Immature natural killer cell (primary cell): ENCODE data around the gene AKR7A3. TPM values are rescaled to one million over a fixed set of nuclear protein-coding genes. Genes with fewer than 3 reads are reported as not detected.
"Not testable (repeated sequence)": the region's sequence is repeated elsewhere in the genome, so short reads cannot be mapped to it uniquely, and the experiment has no call there.

Source experiments
- DNase-seq, 3 donors: peaks; one replicate each; pipeline ENCODE4 v3.0.0; 2022; ENCODE audit warnings: mixed read lengths in 1 of 3
- H3K27ac Mint-ChIP-seq, 6 donors: one replicate each; pipeline ENCODE4 v1.8.0; 2020; ENCODE audit warnings: mixed read lengths in 6 of 6, mild to moderate bottlenecking in 5 of 6, inconsistent platforms in 4 of 6, moderate library complexity in 3 of 6
- H3K27me3 Mint-ChIP-seq, 3 donors: one replicate each; pipeline ENCODE4 v1.8.0; 2020 to 2021; ENCODE audit warnings: low read depth in 3 of 3, mild to moderate bottlenecking in 3 of 3, mixed read lengths in 3 of 3, moderate library complexity in 3 of 3, inconsistent platforms in 1 of 3
- H3K36me3 Mint-ChIP-seq, 3 donors: one replicate each; pipeline ENCODE4 v1.8.0; 2020; ENCODE audit warnings: mixed read lengths in 3 of 3, inconsistent platforms in 2 of 3, mild to moderate bottlenecking in 2 of 3
- H3K4me1 Mint-ChIP-seq, 2 donors: one replicate each; pipeline ENCODE4 v1.8.0; 2020; ENCODE audit warnings: inconsistent platforms in 2 of 2, mild to moderate bottlenecking in 2 of 2, mixed read lengths in 2 of 2, moderate library complexity in 1 of 2
- H3K4me3 Mint-ChIP-seq, 5 donors: one replicate each; pipeline ENCODE4 v1.8.0; 2020; ENCODE audit warnings: mild to moderate bottlenecking in 5 of 5, mixed read lengths in 5 of 5, inconsistent platforms in 3 of 5, moderate library complexity in 3 of 5
- H3K9me3 Mint-ChIP-seq, 6 donors: one replicate each; pipeline ENCODE4 v1.8.0; 2020; ENCODE audit warnings: mild to moderate bottlenecking in 6 of 6, mixed read lengths in 6 of 6, inconsistent platforms in 4 of 6, moderate library complexity in 3 of 6
- polyA plus RNA-seq, 3 donors: library from polyadenylated mRNA; unstranded; fragments of 300-500 nt; fragmentation: Illumina TruSeq; gene quantifications; one replicate each; pipeline ENCODE4 v1.2.3, GENCODE V29; 2021

AKR7A3 gene
- not detected for polyA plus RNA-seq

DNA sequence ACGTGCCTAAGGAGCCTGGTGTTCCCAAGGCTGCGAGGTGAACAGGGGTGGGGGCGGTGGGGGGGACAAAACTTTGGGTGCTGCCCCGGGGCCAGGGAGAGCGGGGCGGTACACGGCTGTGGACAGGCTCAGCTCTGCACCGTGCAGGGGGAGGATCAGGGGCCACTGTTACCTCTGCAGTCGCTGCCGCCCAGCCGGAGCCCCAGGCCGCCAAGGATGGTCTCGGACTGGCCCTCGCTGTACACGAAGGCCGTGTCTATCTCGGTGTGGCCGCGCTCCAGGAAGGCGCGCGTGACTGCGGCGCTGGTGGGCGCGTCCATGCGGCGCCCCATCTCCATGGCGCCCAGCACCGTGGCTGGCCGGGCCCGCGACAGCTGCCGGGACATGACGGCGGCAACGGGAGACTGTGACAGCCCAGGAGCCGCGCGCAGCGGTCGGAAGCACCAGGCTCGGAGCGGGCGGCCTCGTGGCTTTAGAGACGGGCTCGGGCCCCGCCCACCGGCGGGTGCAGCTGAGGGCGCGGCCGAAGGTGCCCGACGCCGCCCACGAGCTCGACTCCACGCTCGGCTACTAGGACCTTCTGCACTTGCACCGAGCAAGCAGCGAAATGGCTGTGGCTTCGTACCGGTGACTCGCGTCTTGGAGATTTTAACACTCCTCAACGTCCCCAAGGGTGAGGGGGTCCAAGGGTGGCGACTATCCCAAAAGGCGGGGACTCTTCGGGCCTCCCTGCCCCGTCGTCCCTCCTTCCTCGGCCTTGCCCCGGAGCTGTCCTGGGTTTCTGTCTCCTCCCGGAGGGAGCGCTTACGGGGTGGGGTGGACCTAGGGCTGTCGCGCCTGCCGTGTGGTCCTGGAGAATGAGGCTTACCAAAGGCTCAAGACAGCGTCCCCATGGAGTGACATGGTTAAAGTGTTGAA, at the start of gene AKR7A3:
AKR7A3 (minus strand) TSS at position 447 of the 918 bp plus-strand sequence; CDS start at position 386, 61 bp downstream.
- Mint-ChIP-seq H3K4me3 (peak within 1 kb of the TSS; percentile 20 to 71 (median 67)), H3K27ac (peak within 1 kb of the TSS in 1 of 6 donors; percentile 1)
- not testable (repeated sequence) for H3K4me1 Mint-ChIP-seq, H3K36me3 Mint-ChIP-seq, H3K27me3 Mint-ChIP-seq, H3K9me3 Mint-ChIP-seq
- DNase-seq: peak; percentile 24 to 48 (median 40)

DNA sequence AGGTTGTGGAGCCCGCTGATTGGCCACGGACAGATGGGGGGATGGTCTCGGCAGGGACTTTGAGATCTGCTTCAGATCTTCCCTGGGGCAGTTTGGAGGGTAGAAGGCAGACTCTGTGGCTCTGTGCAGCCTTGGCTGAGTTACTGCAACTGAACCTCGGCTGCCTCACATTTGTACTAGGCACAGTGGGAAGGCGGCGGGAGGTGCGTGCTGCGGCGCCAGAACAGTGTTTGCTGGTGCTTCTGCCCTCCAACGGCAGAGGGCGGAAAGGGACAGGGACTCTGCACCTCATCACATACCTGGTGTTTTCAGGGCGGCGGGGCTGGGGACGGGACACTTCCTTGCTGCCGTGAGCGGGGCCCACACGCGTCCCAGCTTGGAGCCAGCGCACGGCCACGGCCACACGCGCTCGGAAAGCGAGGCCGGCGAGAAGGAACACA, 49.8 kb upstream of the AKR7A3 start:
- peaks cover 3 to 9% of the 10 kb centered on the region in 2 donors for H3K4me1 Mint-ChIP-seq
- no peak overlapping the region for H3K4me3 Mint-ChIP-seq
- H3K27me3 Mint-ChIP-seq: peaks cover 2 to 17% (median 5%) of the 10 kb centered on the region in 3 donors
- peaks cover 0 to 5% (median 3%) of the 10 kb centered on the region in 3 donors for H3K36me3 Mint-ChIP-seq
- no peaks in the 10 kb centered on the region for H3K9me3 Mint-ChIP-seq
- no peak overlapping the region for H3K27ac Mint-ChIP-seq
- DNase-seq: no peak

DNA sequence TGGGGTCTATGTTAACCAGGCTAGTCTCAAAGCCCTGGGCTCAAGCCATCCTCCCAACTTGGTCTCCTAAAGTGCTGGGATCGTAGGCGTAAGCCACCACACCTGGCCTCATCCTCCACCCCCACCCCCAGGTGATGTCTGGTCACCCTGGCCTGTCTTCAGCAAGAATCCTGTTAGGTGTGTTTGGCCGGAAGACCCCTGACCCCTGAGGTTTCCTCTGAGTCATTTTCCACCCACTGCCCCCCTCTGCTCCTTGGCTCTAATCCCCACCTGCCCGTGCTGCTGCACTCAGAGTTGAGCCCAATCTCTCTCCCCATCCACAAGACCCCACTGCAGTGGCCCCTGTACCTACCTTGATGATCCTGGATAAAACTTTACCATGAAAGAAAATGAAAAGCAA, 48.7 kb upstream of the AKR7A3 start:
- Mint-ChIP-seq H3K4me1 (peaks cover 3 to 9% of the 10 kb centered on the region in 2 donors), H3K27ac (peak overlapping the region in 3 of 6 donors; percentile 14 to 60 (median 39)), H3K4me3 (no peak overlapping the region), H3K36me3 (no peaks in the 10 kb centered on the region), H3K27me3 (peaks cover 2 to 17% (median 2%) of the 10 kb centered on the region in 3 donors), H3K9me3 (no peaks in the 10 kb centered on the region)
- DNase-seq: no peak

DNA sequence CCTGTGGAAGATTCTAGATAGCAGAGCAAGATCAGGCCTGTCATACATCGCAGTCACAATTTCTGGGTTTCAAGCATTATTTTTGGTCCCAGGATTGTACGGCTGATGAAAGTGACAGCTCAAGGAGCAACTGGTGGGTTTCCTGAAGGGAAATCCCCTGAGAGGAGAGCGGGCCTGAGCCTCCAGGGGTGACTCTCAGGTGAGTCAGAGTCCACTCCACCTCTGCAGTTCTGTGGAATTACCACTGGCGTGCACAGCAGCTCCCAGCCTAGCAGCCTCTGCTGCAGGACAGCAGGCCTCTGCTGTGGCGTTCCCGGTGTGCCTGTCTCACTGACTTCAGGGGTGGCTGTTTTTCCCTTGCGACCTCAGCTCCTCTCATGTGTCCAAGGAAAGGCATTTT, 48.0 kb upstream of the AKR7A3 start:
- no peak overlapping the region for H3K4me3 Mint-ChIP-seq
- no peak for DNase-seq
- peak overlapping the region in 2 of 6 donors; percentile 28 for H3K27ac Mint-ChIP-seq
- H3K36me3 Mint-ChIP-seq: no peaks in the 10 kb centered on the region
- no peaks in the 10 kb centered on the region for H3K9me3 Mint-ChIP-seq
- peaks cover 3 to 10% (median 5%) of the 10 kb centered on the region in 3 donors for H3K27me3 Mint-ChIP-seq
- H3K4me1 Mint-ChIP-seq: peaks cover 2 to 9% of the 10 kb centered on the region in 2 donors

DNA sequence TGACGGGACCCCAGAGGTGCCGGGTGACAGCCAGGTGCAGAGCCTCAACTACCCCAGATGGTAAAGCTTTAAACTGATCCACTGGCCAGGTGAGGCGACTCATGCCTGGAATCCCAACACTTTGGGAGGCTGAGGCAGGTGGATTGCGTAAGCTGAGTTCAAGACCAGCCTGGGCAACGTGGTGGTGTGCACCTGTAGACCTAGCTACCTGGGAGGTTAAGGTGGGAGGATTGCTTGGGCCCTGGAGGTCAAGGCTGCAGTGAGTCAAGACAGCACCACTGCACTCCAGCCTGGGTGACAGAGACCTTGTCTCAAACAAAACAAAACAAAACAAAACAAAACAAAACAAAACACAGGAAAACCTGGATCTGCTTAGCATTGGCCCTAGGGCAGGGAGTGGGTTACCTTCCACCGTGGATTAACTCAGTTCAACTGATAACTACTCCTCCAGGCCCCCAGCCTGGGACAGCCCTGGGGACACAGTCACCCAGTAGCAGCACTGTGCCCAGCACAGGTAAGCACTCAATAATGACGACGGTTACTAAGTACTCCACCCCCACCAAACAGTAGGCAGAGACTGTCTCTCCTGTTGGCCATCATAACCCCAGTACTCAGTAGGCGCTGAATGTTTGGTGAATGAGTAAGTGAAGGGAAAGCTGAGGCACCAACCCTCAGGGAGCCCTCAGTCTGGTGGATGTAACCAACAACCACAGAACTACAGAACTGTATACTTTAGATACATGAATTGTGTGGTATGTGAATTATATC, 45.2 kb upstream of the AKR7A3 start:
- no peak overlapping the region for H3K4me3 Mint-ChIP-seq
- peaks cover 5 to 9% (median 8%) of the 10 kb centered on the region in 3 donors for H3K27me3 Mint-ChIP-seq
- no peaks in the 10 kb centered on the region for H3K4me1 Mint-ChIP-seq
- peaks cover 0 to 3% (median 0%) of the 10 kb centered on the region in 3 donors for H3K36me3 Mint-ChIP-seq
- peak overlapping the region in 2 of 6 donors; percentile 12 to 17 for H3K27ac Mint-ChIP-seq
- H3K9me3 Mint-ChIP-seq: no peaks in the 10 kb centered on the region
- no peak for DNase-seq

DNA sequence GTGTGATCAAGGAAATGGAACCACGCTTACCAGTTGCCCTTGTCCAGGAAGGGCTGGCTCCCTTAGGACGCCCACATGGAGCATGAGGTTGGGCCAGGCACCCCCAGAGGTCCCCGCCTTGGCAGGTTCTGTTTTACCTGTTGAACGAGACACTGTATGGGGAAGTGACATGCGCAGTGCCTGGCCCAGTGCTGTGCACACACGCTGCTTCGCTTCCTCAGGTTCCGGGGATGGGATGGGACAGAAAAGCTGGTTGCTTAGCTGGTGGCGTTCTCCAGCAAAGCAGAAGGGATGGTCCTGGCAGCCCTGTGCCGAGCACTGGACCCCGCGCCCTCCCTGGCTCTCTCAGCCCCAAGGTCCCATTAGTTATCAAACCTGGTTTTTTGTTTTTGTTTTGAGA, 44.3 kb upstream of the AKR7A3 start:
- Mint-ChIP-seq H3K4me3 (no peak overlapping the region), H3K27me3 (peaks cover 5 to 10% (median 8%) of the 10 kb centered on the region in 3 donors)

DNA sequence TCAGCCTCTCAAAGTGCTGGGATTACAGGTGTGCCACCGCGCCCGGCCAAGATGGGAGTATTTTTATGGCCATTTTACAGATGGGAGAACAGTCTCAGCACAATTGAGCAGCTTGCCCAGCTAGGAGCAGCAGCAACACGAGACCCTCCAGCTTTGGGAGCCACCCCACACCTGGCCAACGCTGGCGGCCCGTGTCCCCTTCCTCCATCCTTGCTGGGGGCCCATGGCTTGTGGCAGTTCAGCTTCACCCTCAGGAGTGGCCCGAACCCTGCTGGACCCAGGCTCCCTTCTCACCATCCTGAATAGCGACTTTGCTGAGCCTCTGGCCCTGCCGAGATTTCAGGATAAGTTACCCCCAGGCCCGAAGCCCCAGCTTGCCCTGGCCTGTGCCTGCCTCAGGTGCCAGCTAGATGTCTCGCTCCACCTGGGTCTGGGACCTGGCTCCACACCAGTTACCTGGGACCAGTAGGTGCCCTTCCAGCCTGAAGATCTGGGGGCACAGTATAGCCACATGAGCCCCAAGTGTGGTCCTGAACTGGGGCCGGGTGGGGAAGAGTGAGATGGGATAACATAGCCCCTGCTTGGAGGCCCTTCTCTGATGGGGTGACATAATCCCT, 42.8 kb upstream of the AKR7A3 start:
- Mint-ChIP-seq H3K9me3 (no peaks in the 10 kb centered on the region), H3K4me3 (no peak overlapping the region), H3K27me3 (peaks cover 7 to 13% (median 13%) of the 10 kb centered on the region in 3 donors), H3K27ac (no peak overlapping the region), H3K36me3 (peaks cover 0 to 6% (median 0%) of the 10 kb centered on the region in 3 donors), H3K4me1 (no peaks in the 10 kb centered on the region)
- DNase-seq: no peak

More for the DNA sequence above, 44.3 kb upstream of the AKR7A3 start:
- no peak for DNase-seq
- H3K4me1 Mint-ChIP-seq: no peaks in the 10 kb centered on the region
- peaks cover 0 to 3% (median 0%) of the 10 kb centered on the region in 3 donors for H3K36me3 Mint-ChIP-seq
- peak overlapping the region in 1 of 6 donors; percentile 14 for H3K27ac Mint-ChIP-seq
- H3K9me3 Mint-ChIP-seq: no peaks in the 10 kb centered on the region

DNA sequence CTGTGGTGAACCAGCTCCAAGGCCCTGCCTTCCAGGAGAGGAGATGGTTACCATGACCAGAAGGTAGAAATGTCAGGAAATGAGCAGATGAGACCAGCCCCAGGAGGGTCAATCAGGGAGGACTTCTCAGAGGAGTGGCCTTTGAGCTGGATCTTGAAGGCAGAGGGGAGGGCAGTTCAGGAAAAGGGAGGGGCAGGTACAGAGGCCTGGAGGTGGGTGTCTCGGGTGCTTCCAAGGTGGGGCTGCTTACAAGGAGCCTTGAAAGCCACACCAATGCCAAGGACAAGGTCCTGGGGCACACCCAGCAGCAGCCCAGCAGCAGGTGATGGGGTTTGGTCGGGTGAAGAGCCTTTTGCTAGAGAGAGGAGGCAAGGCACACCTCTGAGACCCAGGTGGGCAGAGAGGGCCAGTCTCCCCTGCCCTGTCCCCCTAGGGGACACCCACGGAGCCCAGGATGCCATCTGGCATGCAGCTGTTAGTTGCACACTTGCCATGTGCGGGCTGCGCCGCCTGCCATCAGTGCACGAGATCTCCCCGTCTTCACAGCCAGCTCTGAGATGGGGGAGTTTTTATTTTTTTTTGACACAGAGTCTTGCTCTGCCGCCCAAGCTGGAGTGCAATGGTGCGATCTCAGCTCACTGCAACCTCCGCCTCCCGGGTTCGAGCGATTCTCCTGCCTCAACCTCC, 42.0 kb upstream of the AKR7A3 start:
- peak overlapping the region in 1 of 6 donors; percentile 30 for H3K27ac Mint-ChIP-seq
- no peaks in the 10 kb centered on the region for H3K4me1 Mint-ChIP-seq
- H3K36me3 Mint-ChIP-seq: peaks cover 0 to 6% (median 0%) of the 10 kb centered on the region in 3 donors
- H3K4me3 Mint-ChIP-seq: no peak overlapping the region
- peaks cover 5 to 18% (median 18%) of the 10 kb centered on the region in 3 donors for H3K27me3 Mint-ChIP-seq
- H3K9me3 Mint-ChIP-seq: no peaks in the 10 kb centered on the region
- DNase-seq: no peak

DNA sequence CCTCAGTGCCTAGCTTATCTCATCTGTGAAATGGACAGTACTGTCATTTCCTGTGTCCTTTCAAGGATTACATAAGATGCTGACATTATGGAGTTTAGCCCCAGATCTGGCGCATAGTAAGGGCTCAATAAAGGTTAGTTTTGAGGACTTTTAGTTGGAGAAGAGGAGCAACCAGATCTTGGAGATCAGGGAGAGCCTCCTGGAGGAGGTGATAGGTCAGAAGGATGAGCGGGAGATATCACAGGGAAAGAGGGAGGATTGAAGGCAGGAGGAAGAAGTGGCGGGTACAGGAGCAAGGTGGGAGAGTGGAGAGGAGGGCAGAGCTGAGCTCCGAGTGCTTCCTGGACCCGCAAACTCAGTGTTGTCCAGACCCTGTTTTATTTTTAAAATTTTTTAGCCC, 41.0 kb upstream of the AKR7A3 start:
- Mint-ChIP-seq H3K27ac (peak overlapping the region in 1 of 6 donors; percentile 20), H3K4me1 (no peaks in the 10 kb centered on the region), H3K9me3 (no peaks in the 10 kb centered on the region), H3K36me3 (peaks cover 0 to 6% (median 0%) of the 10 kb centered on the region in 3 donors), H3K4me3 (no peak overlapping the region), H3K27me3 (peaks cover 7 to 20% (median 18%) of the 10 kb centered on the region in 3 donors)
- DNase-seq: no peak

DNA sequence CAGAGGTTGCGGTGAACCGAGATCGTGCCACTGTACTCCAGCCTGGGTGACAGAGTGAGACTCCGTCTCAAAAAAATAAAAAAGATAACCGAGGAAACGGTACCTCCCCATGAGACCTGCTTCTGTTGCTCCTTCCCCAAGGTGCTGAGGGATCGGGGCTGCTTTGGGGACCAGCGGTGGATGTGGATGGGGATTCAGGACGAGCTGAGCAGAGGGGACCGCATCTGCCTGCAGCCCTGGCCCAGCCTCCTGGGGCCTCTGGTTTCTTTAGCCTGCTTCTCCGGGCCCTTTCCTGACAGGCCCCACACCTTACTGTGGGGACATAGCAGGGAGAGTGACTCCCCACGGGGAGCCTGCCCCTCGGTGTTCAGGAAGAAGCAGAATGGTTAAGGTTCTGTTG, 40.6 kb upstream of the AKR7A3 start:
- H3K4me1 Mint-ChIP-seq: no peaks in the 10 kb centered on the region
- no peaks in the 10 kb centered on the region for H3K9me3 Mint-ChIP-seq
- peak overlapping the region in 1 of 6 donors; percentile 24 for H3K27ac Mint-ChIP-seq
- peaks cover 0 to 6% (median 0%) of the 10 kb centered on the region in 3 donors for H3K36me3 Mint-ChIP-seq
- peaks cover 7 to 21% (median 18%) of the 10 kb centered on the region in 3 donors for H3K27me3 Mint-ChIP-seq
- DNase-seq: no peak
- H3K4me3 Mint-ChIP-seq: no peak overlapping the region

DNA sequence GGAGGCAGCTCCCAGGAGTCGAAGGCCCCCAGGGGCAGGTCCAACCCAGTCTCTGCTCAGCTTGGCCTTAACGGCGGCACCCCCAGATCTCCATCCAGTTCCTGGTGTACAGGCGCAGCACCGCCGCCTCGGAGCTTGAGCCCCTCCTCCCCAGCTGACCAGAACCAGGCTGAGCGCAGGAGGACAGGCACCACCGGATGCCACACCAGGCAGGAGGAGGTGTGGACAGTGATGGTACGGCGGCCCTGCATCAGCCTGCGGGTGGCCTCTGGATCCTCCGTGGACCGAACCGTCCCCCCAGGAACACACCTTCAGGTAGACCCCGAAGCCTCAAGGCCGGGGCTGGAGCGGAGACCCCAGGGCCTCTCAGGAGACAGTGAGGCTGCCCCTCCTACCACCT, 39.9 kb upstream of the AKR7A3 start:
- Mint-ChIP-seq H3K4me3 (no peak overlapping the region), H3K9me3 (no peaks in the 10 kb centered on the region), H3K27ac (no peak overlapping the region), H3K36me3 (peaks cover 0 to 6% (median 3%) of the 10 kb centered on the region in 3 donors), H3K4me1 (no peaks in the 10 kb centered on the region), H3K27me3 (peaks cover 12 to 23% (median 18%) of the 10 kb centered on the region in 3 donors)
- no peak for DNase-seq

DNA sequence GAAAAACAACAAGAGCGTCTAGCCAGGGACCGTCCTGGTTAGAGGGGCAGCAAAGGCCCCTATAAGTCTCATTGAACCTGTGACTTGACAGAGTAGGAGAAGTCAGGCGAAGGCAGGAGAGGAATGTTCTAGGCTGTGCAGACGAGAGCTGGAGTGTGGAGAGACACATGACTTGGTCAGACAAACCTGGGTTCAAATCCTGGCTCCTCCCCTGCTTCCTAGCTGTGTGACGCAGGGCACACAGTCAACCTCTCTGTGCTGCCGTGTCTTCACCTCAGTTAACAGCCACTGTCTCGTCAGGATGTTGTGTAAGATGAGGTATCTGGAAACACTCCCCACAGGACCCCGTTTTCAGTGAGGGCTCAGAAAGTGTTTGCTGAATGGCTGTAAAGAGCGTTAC, 39.2 kb upstream of the AKR7A3 start:
- H3K27ac Mint-ChIP-seq: no peak overlapping the region
- H3K4me3 Mint-ChIP-seq: no peak overlapping the region
- DNase-seq: no peak
- H3K9me3 Mint-ChIP-seq: no peaks in the 10 kb centered on the region
- H3K4me1 Mint-ChIP-seq: no peaks in the 10 kb centered on the region
- H3K27me3 Mint-ChIP-seq: peaks cover 15 to 23% (median 18%) of the 10 kb centered on the region in 3 donors
- peaks cover 0 to 6% (median 4%) of the 10 kb centered on the region in 3 donors for H3K36me3 Mint-ChIP-seq

DNA sequence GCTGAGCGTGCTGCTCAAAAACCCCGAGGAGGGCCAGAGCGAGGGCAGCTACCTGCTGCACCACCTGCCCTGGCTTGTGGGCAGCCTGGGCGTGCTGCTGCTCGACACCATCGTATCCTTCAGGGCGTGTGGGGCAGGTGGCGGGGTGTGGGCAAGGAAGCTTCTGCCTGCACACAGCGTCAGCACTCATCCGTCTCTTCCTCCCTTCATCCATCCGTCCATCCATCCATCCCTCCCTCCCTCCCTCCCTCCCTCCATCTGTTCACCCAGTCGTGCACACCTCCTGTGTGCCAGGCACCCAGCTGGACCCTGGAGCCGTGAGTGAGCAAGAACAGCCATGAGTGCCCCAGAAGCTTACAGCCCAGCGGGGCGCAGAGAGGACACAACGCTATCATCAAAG, 38.7 kb upstream of the AKR7A3 start:
- H3K9me3 Mint-ChIP-seq: no peaks in the 10 kb centered on the region
- no peaks in the 10 kb centered on the region for H3K4me1 Mint-ChIP-seq
- DNase-seq: no peak
- no peak overlapping the region for H3K4me3 Mint-ChIP-seq
- peaks cover 0 to 7% (median 6%) of the 10 kb centered on the region in 3 donors for H3K36me3 Mint-ChIP-seq
- peaks cover 18 to 23% (median 18%) of the 10 kb centered on the region in 3 donors for H3K27me3 Mint-ChIP-seq
- H3K27ac Mint-ChIP-seq: no peak overlapping the region
